ENCODE data around the gene PSMB7.

GRCh38 chr9:124342402-124342775, 72.9 kb downstream of the PSMB7 start:
- TF ChIP-seq OSR2 (tag by site-specific recombination; IDR thresholded peaks at IDR 0.05) (no peak), ZNF416 (tag by site-specific recombination; IDR thresholded peaks at IDR 0.05) (no peak), ZBTB21 (tag by site-specific recombination; IDR thresholded peaks at IDR 0.05) (no peak), ZNF146 (tag by site-specific recombination; IDR thresholded peaks at IDR 0.05) (no peak), ZNF10 (tag by site-specific recombination; IDR thresholded peaks at IDR 0.05) (no peak), ZNF48 (tag by site-specific recombination; IDR thresholded peaks at IDR 0.05) (no peak), ELK4 (IDR thresholded peaks at IDR 0.05; ENCODE audit: borderline replicate concordance, low read depth, low read length) (no peak), CTCF (tag by site-specific recombination; IDR thresholded peaks at IDR 0.05) (no peak)

Measured in HEK293 (cell line).